Breast epithelium (tissue), 4 donors: ENCODE results near the gene TPM2. TPM values are rescaled to one million over a fixed set of nuclear protein-coding genes. Genes with fewer than 3 reads are reported as not detected.
"Not testable (repeated sequence)": the region's sequence is repeated elsewhere in the genome, so short reads cannot be mapped to it uniquely, and the experiment has no call there.

Experiments
- DNase-seq, 2 donors: peaks; one replicate each; pipeline ENCODE4 v3.0.0-alpha.2; 2019; ENCODE audit warnings: low spot score in 2 of 2
- H3K27ac ChIP-seq, 2 donors: fragments of 200-600 bp; sonication (generic) in 1 of 2; one replicate each; pipeline ENCODE4 v1.5.1; 2016 to 2019; ENCODE audit warnings: mild to moderate bottlenecking in 1 of 2
- H3K27me3 ChIP-seq, 2 donors: fragments of 200-600 bp; sonication (generic) in 1 of 2; one replicate each; pipeline versions ENCODE4 v1.5.1 to v1.6.0; 2017 to 2019; ENCODE audit warnings: control low read depth in 1 of 2, mild to moderate bottlenecking in 1 of 2
- H3K36me3 ChIP-seq: fragments of 200-600 bp; one replicate; pipeline ENCODE4 v1.5.1; 2019
- H3K4me1 ChIP-seq, 2 donors: fragments of 200-600 bp; sonication (generic); one replicate each; pipeline ENCODE4 v1.5.1; 2016 to 2019; ENCODE audit warnings: control low read depth in 1 of 2
- H3K4me3 ChIP-seq, 3 donors: fragments of 200-600 bp; sonication (generic); 1 replicate in 2 of 3; 2 replicates in 1 of 3; pipeline ENCODE4 v1.5.1; 2016 to 2019; ENCODE audit warnings: mild to moderate bottlenecking in 3 of 3, moderate library complexity in 2 of 3
- H3K9me3 ChIP-seq, 2 donors: fragments of 200-600 bp; sonication (generic) in 1 of 2; one replicate each; pipeline ENCODE4 v1.5.1; 2016 to 2019; ENCODE audit warnings: control low read depth in 1 of 2
- CTCF ChIP-seq, 3 donors: fragments of 450-650 bp; IDR thresholded peaks; one replicate each; pipeline ENCODE4 v1.5.1; 2016 to 2017; ENCODE audit warnings: antibody characterized with exemption in 3 of 3, mild to moderate bottlenecking in 3 of 3, moderate library complexity in 3 of 3
- POLR2A ChIP-seq: fragments of 450-650 bp; IDR thresholded peaks from one replicate; pipeline ENCODE4 v1.6.1; 2016; ENCODE audit warnings: antibody characterized with exemption, mild to moderate bottlenecking, moderate library complexity
- POLR2AphosphoS5 ChIP-seq, 3 donors: sonication (generic); formaldehyde crosslinking; IDR thresholded peaks; one replicate each; pipeline ENCODE4 v1.6.1; 2017; ENCODE audit warnings: antibody characterized with exemption in 3 of 3
- intact Hi-C: fragments of 100-400 bp; cut with DNase I; formaldehyde crosslinking; loops from one replicate; pipeline ENCODE4 v1.15.1; 2023; ENCODE audit warnings: low total_unique reads
- total RNA-seq, 3 donors: library from RNA; depleted of rRNA; stranded (reverse); fragments of >200 nt; gene quantifications; one replicate each; pipeline ENCODE4 v1.1.0, GENCODE V29; 2016

The TPM2 gene
- total RNA-seq, 3 donors from 2014 or later = 143 to 402 (median 258) TPM

- Histone ChIP-seq H3K27me3 (no peaks in the 10 kb centered on the region), H3K9me3 (no peaks in the 10 kb centered on the region), H3K36me3 (no peaks in the 10 kb centered on the region), H3K27ac (peak overlapping the region; percentile 94 to 95), H3K4me3 (peak overlapping the region; percentile 52 to 79 (median 63)), H3K4me1 (no peaks in the 10 kb centered on the region)
- peak; percentile 63 to 72 for DNase-seq
- intact Hi-C loops = no loop called here
- TF ChIP-seq POLR2AphosphoS5 (IDR thresholded peaks at IDR 0.05) (no peak), POLR2A (no peak), CTCF (IDR thresholded peaks at IDR 0.05) (no peak)
These were observed 43.6 kb downstream of the TPM2 start for GRCh38 chr9:35646153-35646532.

- Histone ChIP-seq H3K27ac (peak overlapping the region; percentile 94 to 95), H3K4me3 (peak overlapping the region; percentile 52 to 79 (median 63))
- H3K9me3 ChIP-seq, DNase-seq, intact Hi-C loops, H3K4me1 ChIP-seq, H3K27me3 ChIP-seq, H3K36me3 ChIP-seq: not testable (repeated sequence)
These were observed 44.0 kb downstream of the TPM2 start for GRCh38 chr9:35645736-35646135.

- Histone ChIP-seq H3K36me3 (no peaks in the 10 kb centered on the region), H3K9me3 (no peaks in the 10 kb centered on the region), H3K27ac (no peak overlapping the region), H3K4me1 (no peaks in the 10 kb centered on the region), H3K27me3 (no peaks in the 10 kb centered on the region), H3K4me3 (no peak overlapping the region)
- TF ChIP-seq CTCF (IDR thresholded peaks at IDR 0.05) = no peak
- TF ChIP-seq POLR2AphosphoS5 (IDR thresholded peaks at IDR 0.05) = no peak
- TF ChIP-seq POLR2A = no peak
- intact Hi-C loops = no loop called here
- no peak for DNase-seq
These were observed 46.7 kb downstream of the TPM2 start for GRCh38 chr9:35643046-35643445.

GRCh38 chr9:35641478-35641877, 48.2 kb downstream of the TPM2 start:
- H3K27ac ChIP-seq, H3K27me3 ChIP-seq, H3K36me3 ChIP-seq, intact Hi-C loops, DNase-seq, H3K4me1 ChIP-seq, H3K4me3 ChIP-seq, H3K9me3 ChIP-seq: not testable (repeated sequence)

- not testable (repeated sequence) for H3K4me3 ChIP-seq
These were observed 49.3 kb downstream of the TPM2 start for GRCh38 chr9:35640431-35640830.

GRCh38 chr9:35639631-35640030, 50.1 kb downstream of the TPM2 start:
- Histone ChIP-seq H3K27me3 (no peaks in the 10 kb centered on the region), H3K9me3 (no peaks in the 10 kb centered on the region), H3K4me3 (no peak overlapping the region), H3K27ac (no peak overlapping the region), H3K4me1 (no peaks in the 10 kb centered on the region), H3K36me3 (no peaks in the 10 kb centered on the region)
- DNase-seq = no peak
- TF ChIP-seq POLR2AphosphoS5 (IDR thresholded peaks at IDR 0.05) = no peak
- no peak for TF ChIP-seq POLR2A
- no peak for TF ChIP-seq CTCF (IDR thresholded peaks at IDR 0.05)
- intact Hi-C loops = no loop called here

More at GRCh38 chr9:35640431-35640830, 49.3 kb downstream of the TPM2 start:
- H3K36me3 ChIP-seq, DNase-seq, H3K27me3 ChIP-seq, H3K4me1 ChIP-seq, H3K9me3 ChIP-seq, H3K27ac ChIP-seq, intact Hi-C loops: not testable (repeated sequence)

- H3K27me3 ChIP-seq, H3K4me1 ChIP-seq, intact Hi-C loops, H3K36me3 ChIP-seq, H3K9me3 ChIP-seq, H3K27ac ChIP-seq, H3K4me3 ChIP-seq, DNase-seq: not testable (repeated sequence)
These were observed 50.5 kb downstream of the TPM2 start for GRCh38 chr9:35639225-35639624.

- DNase-seq, H3K27me3 ChIP-seq, H3K4me1 ChIP-seq, H3K9me3 ChIP-seq, intact Hi-C loops, H3K36me3 ChIP-seq, H3K4me3 ChIP-seq, H3K27ac ChIP-seq: not testable (repeated sequence)
These were observed 51.0 kb downstream of the TPM2 start for GRCh38 chr9:35638751-35639150.

- intact Hi-C loops, H3K27me3 ChIP-seq, H3K4me1 ChIP-seq, H3K9me3 ChIP-seq, H3K36me3 ChIP-seq, H3K4me3 ChIP-seq, DNase-seq, H3K27ac ChIP-seq: not testable (repeated sequence)
These were observed 52.2 kb downstream of the TPM2 start for GRCh38 chr9:35637427-35637955.

- H3K27ac ChIP-seq, intact Hi-C loops, DNase-seq, H3K4me1 ChIP-seq, H3K36me3 ChIP-seq, H3K4me3 ChIP-seq, H3K9me3 ChIP-seq, H3K27me3 ChIP-seq: not testable (repeated sequence)
These were observed 52.9 kb downstream of the TPM2 start for GRCh38 chr9:35636877-35637246.
